Posterior vena cava (tissue), 2 donors: Measurements from ENCODE around the gene MYO9A. TPM values are rescaled to one million over a fixed set of nuclear protein-coding genes. Genes with fewer than 3 reads are reported as not detected.

Experiments used
- DNase-seq: peaks from one replicate; pipeline ENCODE4 v3.0.0-alpha.2; 2020; ENCODE audit warnings: low spot score
- intact Hi-C, 2 donors: fragments of 100-400 bp; cut with DNase I; formaldehyde crosslinking; loops; one replicate each; pipeline versions ENCODE4 v1.14.1 to v1.14.2; 2022 to 2023
- total RNA-seq, 2 donors: library from RNA; stranded (reverse); fragmentation: NEBNext Ultra II Directional; extraction: Animal tissue kit (Norgen Biotek cat#: 25700); gene quantifications; one replicate each; pipeline ENCODE4 v1.2.1, GENCODE V29; 2021
- donor health status: DM: yes; HTN: yes; CAD: no.
- donor health status: DM: yes; HTN: yes; CAD: no.

MYO9A gene
- total RNA-seq, 2 donors from 2014 or later: 61.4 to 68.2 TPM

GRCh38 chr15:71782422-71783165 lies 335.4 kb downstream of the MYO9A start:
- intact Hi-C loops: no loop called here
- DNase-seq: no peak

- DNase-seq: no peak
- intact Hi-C loops: no loop called here
Measured at GRCh38 chr15:71781965-71782265, 336.0 kb downstream of the MYO9A start.

GRCh38 chr15:71781179-71781964 lies 336.6 kb downstream of the MYO9A start:
- intact Hi-C loops: no loop called here
- DNase-seq: no peak

- no peak for DNase-seq
- intact Hi-C loops: no loop called here
Measured at GRCh38 chr15:71780115-71780976, 337.6 kb downstream of the MYO9A start.

GRCh38 chr15:71779073-71779797 lies 338.7 kb downstream of the MYO9A start:
- intact Hi-C loops: no loop called here
- no peak for DNase-seq

GRCh38 chr15:71777216-71777943 lies 340.6 kb downstream of the MYO9A start:
- DNase-seq: no peak
- intact Hi-C loops: no loop called here

GRCh38 chr15:71776304-71776703 lies 341.6 kb downstream of the MYO9A start:
- intact Hi-C loops: no loop called here
- DNase-seq: no peak

GRCh38 chr15:71775856-71776255 lies 342.1 kb downstream of the MYO9A start:
- DNase-seq: no peak
- intact Hi-C loops: no loop called here

GRCh38 chr15:71773206-71773859 lies 344.6 kb downstream of the MYO9A start:
- no peak for DNase-seq
- intact Hi-C loops: no loop called here

Other genes starting within 250 kb of the MYO9A start
- 1 to 10 TPM; 1.9 to 2.3 TPM for gene SENP8, start 253 bp upstream of the MYO9A start, total RNA-seq
- under 1 TPM in 1 of 2 donors, not detected in 1; 0.10 TPM for gene GRAMD2A, start 79.6 kb upstream of the MYO9A start, total RNA-seq
- gene PKM, start 113.0 kb upstream of the MYO9A start, total RNA-seq: 100 to 1,000 TPM; 554 to 783 TPM
- 10 to 100 TPM; 37.6 to 57.0 TPM for gene PARP6, start 154.4 kb upstream of the MYO9A start, total RNA-seq
- 1 to 10 TPM in 1 of 2 donors, under 1 TPM in 1; 0.76 to 1.6 TPM for gene CELF6, start 202.0 kb upstream of the MYO9A start, total RNA-seq